EH (cell line): ENCODE data around the gene XYLT1.

Experiments used
- DNase-seq: peaks from one replicate; pipeline ENCODE4 v3.0.0-alpha.2; 2015; ENCODE audit warnings: low read depth

XYLT1 gene

DNA sequence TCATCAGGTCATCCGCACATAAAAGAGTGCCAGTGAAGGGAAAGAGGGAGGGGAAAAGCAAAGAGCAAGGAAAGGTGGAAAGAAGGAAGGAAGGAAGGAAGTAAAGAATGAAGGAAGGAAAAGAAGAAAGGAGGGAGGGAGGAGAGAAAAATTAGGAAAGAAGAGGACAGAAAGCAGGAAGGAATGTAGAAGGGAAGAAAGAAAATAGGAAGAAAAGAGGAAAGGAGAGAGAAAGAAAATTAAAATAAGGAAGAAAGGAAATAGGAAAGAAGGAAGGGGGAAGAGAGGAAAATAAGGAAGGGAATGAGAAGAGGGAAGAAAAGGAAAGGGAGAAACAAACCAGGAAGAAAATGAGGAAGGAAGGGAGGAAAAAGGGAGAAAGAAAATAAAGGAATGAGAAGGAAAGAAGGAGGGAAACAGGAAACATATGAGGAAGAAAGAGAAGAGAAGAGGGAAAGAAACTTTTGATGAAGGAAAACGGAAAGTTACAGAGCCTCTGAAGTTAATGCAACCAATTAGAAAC is 212.6 kb downstream of the XYLT1 start:
- no peak for DNase-seq

DNA sequence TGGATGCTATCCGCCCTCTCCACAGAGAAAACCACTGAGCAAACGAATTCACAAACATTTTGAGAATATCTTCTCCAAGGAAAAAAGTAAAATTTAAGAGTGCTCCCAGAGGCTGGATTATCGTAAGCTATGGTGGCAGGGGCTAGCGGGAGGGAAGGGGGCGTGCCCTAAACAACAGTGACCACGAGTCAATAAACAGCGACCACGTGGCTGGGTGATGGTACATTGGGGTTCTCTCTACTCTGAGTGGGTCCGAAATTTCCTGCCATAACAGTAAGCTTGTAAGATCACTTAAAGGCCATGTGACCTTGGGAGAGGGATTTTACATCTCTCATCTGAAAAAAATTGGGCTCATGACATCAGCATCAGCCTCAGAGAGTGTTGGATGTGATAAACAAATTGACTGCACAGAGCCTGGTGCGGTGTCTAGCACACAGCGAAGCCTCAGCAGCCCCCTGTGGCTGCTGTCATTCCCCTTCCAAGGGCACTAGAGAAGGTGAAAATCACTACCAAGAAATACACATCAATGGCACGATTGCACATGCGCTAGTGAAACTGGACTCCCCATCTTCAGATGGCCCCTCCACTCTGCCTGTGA is 213.2 kb downstream of the XYLT1 start:
- no peak for DNase-seq

GRCh38 chr16:17252701-17253100 is 218.1 kb downstream of the XYLT1 start:
- no peak for DNase-seq

- DNase-seq: peak; percentile 31
Observed at GRCh38 chr16:17252064-17252463, 218.7 kb downstream of the XYLT1 start.

DNA sequence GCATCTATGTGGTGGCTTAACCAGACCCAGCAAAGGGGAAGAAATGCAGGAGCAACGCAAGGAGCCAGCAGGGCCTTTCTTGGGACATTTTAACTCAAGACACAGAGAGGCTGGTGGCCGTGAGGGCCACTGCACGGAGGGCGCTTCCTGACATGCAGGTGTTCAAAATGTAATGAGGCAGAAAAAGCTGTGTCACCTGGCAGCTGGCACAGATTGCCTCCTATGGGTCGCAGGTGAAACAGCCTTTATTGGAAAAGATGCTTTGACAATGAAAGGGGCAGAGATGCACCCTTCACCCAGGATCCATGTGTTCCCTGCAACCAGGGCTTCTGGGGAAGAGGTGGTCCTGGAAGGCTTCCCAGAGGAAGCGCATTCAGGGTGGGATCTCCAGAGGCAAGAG is 219.3 kb downstream of the XYLT1 start:
- no peak for DNase-seq

- DNase-seq: no peak
Observed at GRCh38 chr16:17246974-17247732, 223.6 kb downstream of the XYLT1 start.

- no peak for DNase-seq
Observed at GRCh38 chr16:17246268-17246885, 224.4 kb downstream of the XYLT1 start.

DNA sequence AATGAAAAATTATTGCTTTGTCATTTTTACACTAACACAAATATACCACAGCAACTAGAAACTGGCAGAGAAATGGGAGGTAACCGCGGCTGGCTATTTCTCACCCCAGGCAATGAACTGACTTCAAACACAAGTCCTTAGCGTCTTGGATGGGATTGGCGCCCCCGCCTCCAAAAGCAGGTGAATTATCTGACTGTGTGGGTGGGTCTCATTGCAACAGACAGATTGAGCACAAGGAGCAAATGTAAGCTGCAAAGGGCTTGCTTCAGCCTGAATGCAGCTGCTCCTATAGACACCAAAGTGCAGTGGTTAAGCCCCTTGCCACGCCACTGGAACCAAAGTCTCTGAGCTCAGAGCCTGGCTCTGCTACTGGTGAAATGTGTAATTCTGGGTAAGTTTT is 225.0 kb downstream of the XYLT1 start:
- no peak for DNase-seq

DNA sequence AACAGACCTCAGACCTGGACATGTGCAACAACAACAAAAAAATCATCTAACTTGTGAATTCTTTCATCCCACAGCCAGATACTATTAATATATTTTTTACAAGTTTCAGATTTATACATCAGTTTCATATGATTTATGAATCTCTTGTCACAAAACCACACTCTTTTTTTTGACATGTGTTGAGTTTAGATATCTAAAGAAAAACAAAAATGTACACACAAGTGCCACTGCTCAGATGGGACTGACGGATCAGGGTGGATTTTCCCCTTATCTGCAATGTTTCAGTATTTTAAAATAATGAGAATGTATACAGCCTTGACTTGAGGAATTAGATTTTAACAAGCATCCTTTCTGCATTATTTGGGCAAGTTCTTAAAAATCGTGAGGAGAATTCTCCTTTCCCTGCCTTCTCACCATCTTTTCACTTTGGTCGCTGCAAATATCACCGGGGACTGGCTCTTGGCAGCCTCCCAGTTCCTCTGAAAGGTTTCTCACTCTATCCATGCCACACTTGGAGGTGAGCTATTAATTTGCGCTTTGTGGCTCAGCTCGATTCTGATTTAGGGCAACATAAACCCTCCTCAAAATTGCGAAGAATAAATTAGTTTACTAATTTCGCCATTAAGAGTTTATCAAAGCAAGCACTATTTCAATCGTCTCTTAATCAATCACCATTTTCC is 225.7 kb downstream of the XYLT1 start:
- no peak for DNase-seq

GRCh38 chr16:17241264-17241835 is 229.4 kb downstream of the XYLT1 start:
- DNase-seq: no peak

- peak; percentile 20 for DNase-seq
Observed at GRCh38 chr16:17238285-17239028, 232.3 kb downstream of the XYLT1 start.

DNA sequence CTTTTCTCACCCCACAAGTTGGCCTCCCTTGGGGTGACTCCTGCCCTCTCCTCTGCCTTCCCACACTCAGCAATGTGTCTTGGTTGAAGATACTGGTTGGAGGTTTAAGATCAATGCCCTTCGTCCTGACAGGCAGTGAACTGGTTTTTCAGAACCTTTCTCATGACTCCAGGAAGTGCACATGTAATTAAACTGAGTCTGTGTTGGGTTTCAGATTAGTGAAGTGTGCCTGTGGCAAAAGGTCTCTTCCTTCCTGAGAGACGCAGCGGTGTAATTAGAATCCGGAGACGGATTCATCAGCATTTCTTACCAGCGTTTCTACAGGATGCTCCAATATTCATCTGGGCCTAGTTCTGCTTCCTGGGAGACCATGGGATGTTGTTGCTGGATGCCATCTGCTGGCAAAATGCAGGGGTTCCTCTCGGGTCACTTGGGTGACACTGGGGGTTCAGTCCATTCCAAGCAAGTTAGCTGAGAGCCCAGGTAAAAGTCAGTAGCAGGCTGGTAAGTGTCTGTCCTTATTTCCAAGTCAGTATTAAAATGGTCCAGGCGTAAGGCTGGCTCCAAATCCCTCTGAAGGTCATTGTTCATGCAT is 233.3 kb downstream of the XYLT1 start:
- DNase-seq: no peak

- DNase-seq: no peak
Observed at GRCh38 chr16:17235147-17235815, 235.5 kb downstream of the XYLT1 start.

DNA sequence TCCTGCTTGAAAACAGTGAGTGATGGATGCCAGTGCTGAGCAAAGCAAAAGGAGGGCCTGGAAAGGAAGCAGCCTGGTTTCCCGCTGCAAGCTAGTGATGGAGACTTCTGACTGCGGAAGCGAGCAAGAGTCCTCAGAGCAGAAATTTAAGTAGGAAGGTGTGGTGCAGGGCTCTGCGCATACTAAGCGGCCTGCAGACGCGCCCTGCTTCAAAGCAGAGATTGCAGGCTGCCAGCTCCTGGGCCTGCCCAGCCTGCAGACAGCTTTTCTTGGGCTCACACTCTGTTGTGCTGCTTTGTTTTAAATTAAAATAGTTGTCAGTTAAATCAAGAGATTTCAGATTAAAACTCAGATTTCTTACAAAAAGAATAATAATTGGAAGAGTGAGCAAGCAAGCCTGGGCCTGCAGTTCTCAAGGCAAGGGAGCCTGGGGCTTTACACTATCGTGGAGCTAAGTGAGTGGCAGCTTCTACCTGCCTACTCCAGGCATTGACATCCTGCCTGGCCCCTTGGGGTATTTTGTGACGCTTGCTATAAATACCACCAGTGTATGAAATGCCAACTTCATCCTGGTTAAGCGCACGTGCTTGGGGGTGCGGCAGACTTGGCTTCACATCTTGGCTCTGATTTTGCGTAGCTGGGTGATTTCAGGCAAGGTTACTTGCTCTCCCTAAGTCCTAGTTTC is 237.3 kb downstream of the XYLT1 start:
- no peak for DNase-seq

DNA sequence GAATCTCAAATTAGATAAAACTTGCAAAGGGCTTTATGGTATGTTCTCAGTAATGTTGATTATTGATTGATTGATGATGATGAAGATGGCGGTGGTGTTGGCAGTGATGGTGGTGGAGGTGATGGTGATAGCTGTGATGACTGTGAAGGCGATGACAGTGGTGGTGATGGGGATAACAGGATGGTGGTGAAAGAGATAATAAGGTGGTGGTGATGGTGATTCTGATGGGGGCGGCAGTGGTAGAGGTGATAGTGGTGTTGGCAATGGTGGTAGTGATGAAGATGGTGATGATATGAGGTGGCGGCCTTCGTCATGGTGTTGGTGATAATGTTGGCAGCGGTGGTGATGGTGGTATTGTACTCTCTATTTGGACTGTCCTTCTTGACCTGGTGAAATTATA is 238.3 kb downstream of the XYLT1 start:
- no peak for DNase-seq

DNA sequence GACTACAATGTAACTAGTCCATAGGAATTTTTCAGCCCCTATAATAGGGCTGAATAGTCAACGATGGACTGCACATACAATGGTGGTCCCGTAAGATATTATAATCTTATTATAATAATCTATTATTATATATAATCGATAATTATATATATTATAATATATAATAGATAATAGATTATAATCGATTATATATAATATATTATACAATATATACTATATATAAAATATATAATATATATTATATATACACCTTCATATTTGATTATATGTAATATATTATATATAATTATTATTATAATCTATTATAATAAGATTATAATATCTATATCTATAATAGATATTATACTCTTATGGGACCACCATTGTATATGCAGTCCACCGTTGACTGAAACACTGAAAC is 238.8 kb downstream of the XYLT1 start:
- no peak for DNase-seq

GRCh38 chr16:17230932-17231581 is 239.7 kb downstream of the XYLT1 start:
- no peak for DNase-seq

DNA sequence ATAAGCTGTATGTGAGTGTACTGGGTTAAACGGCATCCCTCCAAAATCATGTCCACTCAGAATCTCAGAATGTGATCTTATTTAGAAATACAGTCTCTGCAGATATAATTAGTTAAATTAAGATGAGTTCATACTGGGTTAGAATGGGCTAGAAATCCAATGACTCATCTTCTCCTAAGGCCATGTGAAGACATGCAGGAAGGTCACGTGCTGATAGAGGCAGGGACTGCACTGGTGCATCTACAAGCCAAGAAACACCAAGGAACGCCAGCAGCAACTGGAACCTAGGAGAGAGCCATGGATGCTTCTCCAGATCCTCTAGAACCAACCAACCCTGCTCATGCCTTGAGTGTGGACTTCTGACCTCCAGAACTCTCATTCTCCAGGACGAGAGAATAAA is 241.0 kb downstream of the XYLT1 start:
- DNase-seq: peak; percentile 58

- no peak for DNase-seq
Observed at GRCh38 chr16:17229131-17229530, 241.6 kb downstream of the XYLT1 start.

DNA sequence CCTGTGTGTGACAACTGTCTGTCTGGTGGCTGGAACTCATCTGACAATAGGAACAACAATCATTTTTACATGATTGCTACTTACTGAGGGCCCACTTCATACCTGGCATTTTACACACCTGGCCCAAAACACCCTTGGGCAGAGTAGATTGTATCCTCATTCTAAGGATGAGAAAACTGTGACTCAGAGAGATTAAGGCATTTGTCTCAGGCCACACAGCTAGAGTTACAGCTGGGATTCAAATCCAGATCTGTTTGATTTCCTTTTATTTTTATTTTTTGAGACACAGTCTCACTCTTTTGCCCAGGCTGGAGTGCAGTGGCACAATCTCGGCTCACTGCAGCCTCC is 242.1 kb downstream of the XYLT1 start:
- no peak for DNase-seq
